MG63 (cell line): ENCODE results near the gene IGFLR1. TPM values are rescaled to one million over a fixed set of nuclear protein-coding genes. Genes with fewer than 3 reads are reported as not detected.

ENCODE experiments used
- DNase-seq: peaks from one replicate; pipeline ENCODE4 v3.0.0-alpha.2; 2020
- H3K27me3 ChIP-seq: fragments of 250-450 bp; sonication (Bioruptor Pico); 2 replicates; pipeline ENCODE4 v1.5.1; 2020; ENCODE audit warnings: mild to moderate bottlenecking, moderate library complexity
- H3K36me3 ChIP-seq: fragments of 250-450 bp; sonication (Bioruptor Pico); 2 replicates; pipeline ENCODE4 v1.5.1; 2020; ENCODE audit warnings: mild to moderate bottlenecking, moderate library complexity
- H3K4me3 ChIP-seq: fragments of 250-450 bp; sonication (Bioruptor Pico); 2 replicates; pipeline ENCODE4 v1.5.1; 2020; ENCODE audit warnings: mild to moderate bottlenecking, moderate library complexity
- H3K9me3 ChIP-seq: fragments of 250-450 bp; sonication (Bioruptor Pico); 2 replicates; pipeline ENCODE4 v1.5.1; 2020; ENCODE audit warnings: mild to moderate bottlenecking, moderate library complexity
- total RNA-seq: library from RNA; depleted of rRNA; stranded (reverse); fragments of >200 nt; shearing (Covaris generic); gene quantifications from 2 replicates; pipeline ENCODE4 v1.2.3, GENCODE V29; 2014; ENCODE audit warnings: low replicate concordance

The IGFLR1 gene
- total RNA-seq, 1 experiment from 2014 or later, result 2.4 TPM

DNA sequence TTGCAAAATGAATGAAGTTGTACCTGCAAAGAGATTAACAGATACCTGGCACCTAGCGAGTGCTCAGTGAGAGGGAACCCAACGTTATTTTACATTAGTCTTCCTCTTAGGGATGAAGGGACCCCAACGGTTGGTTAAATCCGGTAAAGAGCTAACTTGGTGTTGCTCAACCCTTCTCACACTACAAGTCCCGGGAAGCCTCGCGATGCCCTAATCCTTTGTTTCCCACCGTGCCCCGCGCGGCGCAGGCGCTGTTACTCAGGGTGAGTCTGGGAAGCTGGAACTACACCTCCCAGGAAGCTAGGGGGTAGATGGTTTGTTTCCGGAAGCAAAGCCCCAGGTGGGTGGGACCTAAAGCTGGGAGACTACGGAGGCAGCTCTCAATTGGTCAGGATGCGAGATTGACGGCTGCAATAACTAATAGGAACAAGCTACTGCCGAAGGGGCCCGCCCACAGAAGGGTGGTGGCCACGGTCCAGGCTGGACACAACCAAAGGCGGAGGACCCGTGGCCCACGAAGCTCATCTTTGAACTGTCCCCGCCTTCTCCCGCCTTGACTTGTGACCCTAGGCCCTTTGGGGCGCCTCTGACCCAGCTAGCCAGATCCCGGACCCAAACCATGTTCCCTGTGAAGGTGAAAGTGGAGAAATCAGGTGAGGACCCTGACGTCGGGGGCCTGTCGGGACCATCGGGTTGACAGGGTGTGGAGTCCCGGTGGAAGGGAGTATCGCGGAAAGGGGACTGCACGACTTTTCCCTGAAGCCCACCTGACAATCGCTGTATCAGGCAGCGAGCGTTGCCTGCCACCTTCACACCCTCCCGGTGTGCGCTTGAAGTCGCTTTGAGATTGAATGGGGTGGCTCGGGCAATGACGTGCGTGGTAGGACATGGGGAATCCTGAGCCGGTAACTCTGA, 6.1 kb upstream of the IGFLR1 start, which contains the start of gene LIN37:
LIN37 (plus strand) TSS at position 471 of the 915 bp plus-strand sequence; CDS start at position 620, 149 bp downstream.
- H3K36me3 ChIP-seq, result peaks cover 22% of the 10 kb centered on the region
- peak within 1 kb of the TSS; percentile 92 for H3K4me3 ChIP-seq
- H3K9me3 ChIP-seq, result no peaks in the 10 kb centered on the region
- DNase-seq, result peak; percentile 99
- H3K27me3 ChIP-seq, result no peaks in the 10 kb centered on the region

DNA sequence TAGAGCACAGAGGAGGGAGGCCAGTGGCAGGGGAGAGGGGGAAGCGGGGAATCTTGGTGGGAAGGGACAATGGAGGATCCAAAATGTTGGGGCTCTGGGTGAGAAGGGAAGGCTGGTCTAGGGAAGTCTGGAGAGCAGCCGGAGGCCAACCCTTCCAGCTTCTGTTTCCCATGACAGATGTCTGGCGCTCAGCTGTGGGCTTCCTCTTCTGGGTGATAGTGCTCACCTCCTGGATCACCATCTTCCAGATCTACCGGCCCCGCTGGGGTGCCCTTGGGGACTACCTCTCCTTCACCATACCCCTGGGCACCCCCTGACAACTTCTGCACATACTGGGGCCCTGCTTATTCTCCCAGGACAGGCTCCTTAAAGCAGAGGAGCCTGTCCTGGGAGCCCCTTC, 4.3 kb upstream of the IGFLR1 start:
- Histone ChIP-seq H3K27me3 (no peaks in the 10 kb centered on the region), H3K9me3 (no peaks in the 10 kb centered on the region), H3K4me3 (peak overlapping the region; percentile 87), H3K36me3 (peaks cover 9% of the 10 kb centered on the region; the same call in 1 of the 2 replicates)
- no peak for DNase-seq

DNA sequence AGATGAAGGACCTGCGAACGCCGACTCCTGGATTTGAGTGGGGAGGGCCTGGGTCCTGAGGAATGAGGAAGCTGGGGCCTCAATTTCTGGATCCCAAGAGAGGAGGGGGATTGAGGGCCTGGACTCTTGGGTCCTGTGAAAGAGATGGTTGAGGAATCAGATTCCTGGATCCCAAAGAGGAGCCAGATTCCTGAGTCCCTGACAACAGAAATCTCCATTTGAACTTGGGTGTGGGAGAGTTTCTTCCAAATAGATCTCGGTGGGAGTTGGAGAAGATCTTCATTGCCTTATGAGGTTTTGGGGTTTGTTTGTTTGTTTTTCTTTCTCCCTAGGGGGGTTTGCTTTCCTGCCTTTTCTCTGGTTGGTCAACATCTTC, 3.8 kb upstream of the IGFLR1 start:
- no peak for DNase-seq
- peaks cover 4% of the 10 kb centered on the region; the same call in 1 of the 2 replicates for H3K36me3 ChIP-seq
- H3K27me3 ChIP-seq, result no peaks in the 10 kb centered on the region
- H3K4me3 ChIP-seq, result peak overlapping the region; percentile 87
- H3K9me3 ChIP-seq, result no peaks in the 10 kb centered on the region

DNA sequence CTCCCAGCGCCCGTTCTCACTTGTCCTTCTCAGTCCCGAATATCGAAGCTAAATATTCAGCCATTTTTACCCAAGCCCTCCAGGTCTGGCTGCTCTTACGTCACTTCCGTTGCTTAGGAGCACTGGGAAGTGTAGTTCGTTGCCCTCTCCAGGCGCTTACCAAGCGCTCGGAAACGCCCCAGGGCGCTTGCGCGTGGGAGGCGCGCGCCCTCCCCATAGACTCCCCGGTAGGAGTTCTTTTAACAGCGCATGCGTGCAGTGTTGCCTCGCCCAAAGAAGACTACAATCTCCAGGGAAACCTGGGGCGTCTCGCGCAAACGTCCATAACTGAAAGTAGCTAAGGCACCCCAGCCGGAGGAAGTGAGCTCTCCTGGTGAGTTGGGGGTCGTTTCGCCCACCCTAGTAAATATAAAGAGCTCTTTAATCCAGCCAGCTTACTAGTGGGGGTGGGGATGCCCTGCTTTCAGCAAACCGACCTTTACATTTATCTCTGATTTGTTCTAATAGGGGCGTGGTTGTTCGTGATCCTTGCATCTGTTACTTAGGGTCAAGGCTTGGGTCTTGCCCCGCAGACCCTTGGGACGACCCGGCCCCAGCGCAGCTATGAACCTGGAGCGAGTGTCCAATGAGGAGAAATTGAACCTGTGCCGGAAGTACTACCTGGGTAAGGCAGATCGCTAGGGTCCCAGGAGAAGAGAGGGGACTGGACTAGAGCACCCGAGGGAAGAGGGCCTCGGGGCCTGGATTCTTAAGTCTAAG, 3.3 kb upstream of the IGFLR1 start, which contains the start of the genes PSENEN and U2AF1L4:
PSENEN (plus strand) TSS at position 324 of the 759 bp plus-strand sequence; CDS start at position 604, 280 bp downstream.
U2AF1L4 (minus strand) TSS at position 91 of the 759 bp plus-strand sequence; CDS start at position 64, 27 bp downstream.
- Histone ChIP-seq H3K36me3 (peaks cover 3% of the 10 kb centered on the region; the same call in 1 of the 2 replicates), H3K4me3 (peak within 1 kb of the TSS; percentile 87), H3K9me3 (no peaks in the 10 kb centered on the region), H3K27me3 (no peaks in the 10 kb centered on the region)
- DNase-seq, result peak; percentile 98

DNA sequence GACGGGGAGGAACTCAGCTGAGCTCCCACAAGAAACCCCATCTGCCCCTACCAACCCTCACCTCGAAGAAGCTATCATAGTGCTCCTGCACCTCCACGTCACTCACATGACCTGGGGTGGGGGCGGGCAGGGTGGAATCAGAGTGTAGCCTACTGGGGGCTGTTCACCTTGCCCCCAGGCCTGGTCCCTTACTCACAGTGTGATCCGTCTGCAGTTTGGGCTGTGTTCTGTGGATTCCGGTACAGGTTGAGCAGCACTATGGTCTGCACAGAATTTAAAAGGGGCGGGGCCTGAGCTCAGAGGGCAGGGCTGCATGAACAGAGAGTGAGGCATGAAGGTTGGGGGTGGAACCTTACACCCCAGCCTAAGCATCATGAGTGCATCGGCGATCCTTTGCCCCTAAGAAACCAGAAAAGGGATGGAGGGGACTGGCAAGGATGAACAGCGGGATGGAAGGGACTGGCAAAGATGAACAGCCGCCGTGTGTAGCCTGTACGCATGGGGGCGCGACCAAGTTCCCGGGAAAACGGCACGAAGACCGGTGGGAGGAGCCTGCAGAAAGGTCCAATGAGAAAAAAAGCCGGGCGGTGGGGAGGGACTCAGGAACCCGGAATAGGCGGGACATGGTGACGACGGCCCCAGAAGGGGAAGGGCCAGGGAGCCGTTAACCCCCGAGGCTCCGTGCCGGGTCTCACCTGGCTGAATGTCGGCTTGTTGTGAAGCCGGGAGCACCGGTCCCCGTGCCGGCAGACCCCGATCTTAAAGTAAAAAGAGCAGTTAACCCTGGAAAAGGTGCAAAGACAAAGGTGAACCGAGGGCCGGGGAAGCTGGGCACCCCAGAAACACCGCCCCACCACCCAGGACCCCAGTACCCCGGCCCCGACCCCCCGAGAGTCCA, 2.4 kb upstream of the IGFLR1 start:
- Histone ChIP-seq H3K36me3 (peaks cover 3% of the 10 kb centered on the region; the same call in 1 of the 2 replicates), H3K27me3 (no peaks in the 10 kb centered on the region), H3K4me3 (peak overlapping the region; percentile 87), H3K9me3 (no peaks in the 10 kb centered on the region)
- DNase-seq, result peak; percentile 96

DNA sequence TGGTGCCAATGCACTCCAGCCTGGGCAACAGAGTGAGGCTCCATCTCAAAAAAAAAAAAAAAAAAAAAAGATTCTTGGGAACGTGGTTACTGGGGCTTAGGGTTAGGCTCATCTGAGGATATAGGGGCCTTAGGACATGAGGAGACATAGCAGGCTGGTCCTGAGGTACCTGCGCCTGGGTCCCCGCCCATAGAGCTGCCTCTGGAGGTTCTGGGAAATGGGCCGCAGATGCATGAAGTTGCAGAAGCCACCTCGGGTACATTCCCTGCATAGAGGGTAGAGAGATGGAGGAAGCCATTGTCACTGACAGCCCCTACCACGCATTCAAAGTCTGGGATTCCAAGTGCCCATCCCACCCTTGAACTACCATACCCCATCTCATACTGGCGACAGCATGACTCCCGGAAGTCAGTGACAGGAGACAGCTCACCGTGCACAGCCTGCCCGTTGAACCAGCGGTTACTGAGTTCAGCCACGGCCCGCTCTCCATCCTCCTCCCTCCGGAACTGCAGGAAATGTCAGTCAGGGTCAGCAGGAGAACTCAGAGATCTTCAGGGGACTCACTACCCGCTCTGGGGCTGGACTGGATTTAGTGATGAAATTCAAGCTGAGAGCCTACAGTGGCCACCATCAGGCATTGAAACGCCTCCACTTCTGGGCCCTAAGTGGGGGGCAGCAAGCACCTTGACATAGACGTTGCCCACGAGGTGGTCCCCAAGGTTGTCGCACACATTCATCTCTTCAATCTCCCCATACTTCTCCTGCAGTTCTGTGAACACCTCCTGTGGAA, 1.6 kb upstream of the IGFLR1 start:
- no peak for DNase-seq
- Histone ChIP-seq H3K4me3 (peak overlapping the region; percentile 87), H3K36me3 (peaks cover 7% of the 10 kb centered on the region), H3K27me3 (no peaks in the 10 kb centered on the region), H3K9me3 (no peaks in the 10 kb centered on the region)

DNA sequence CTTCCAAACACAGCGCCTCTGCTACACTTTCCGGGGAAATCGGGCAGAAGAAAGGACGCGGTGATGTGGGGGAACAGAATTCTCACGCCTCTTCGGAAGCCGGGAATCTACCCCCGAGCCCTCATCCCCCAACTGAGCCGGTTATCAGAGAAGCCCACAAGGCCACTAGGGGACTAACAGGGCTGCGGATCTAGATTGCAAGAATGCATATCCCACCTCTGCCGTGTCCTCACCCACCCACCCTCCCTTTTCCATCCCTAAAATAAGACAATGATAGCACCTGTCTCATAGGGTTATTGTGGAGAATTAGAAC, 1.1 kb downstream of the IGFLR1 start:
- peaks cover 34% of the 10 kb centered on the region for H3K36me3 ChIP-seq
- H3K9me3 ChIP-seq, result no peaks in the 10 kb centered on the region
- H3K27me3 ChIP-seq, result no peaks in the 10 kb centered on the region
- DNase-seq, result no peak
- H3K4me3 ChIP-seq, result peak overlapping the region; percentile 62

DNA sequence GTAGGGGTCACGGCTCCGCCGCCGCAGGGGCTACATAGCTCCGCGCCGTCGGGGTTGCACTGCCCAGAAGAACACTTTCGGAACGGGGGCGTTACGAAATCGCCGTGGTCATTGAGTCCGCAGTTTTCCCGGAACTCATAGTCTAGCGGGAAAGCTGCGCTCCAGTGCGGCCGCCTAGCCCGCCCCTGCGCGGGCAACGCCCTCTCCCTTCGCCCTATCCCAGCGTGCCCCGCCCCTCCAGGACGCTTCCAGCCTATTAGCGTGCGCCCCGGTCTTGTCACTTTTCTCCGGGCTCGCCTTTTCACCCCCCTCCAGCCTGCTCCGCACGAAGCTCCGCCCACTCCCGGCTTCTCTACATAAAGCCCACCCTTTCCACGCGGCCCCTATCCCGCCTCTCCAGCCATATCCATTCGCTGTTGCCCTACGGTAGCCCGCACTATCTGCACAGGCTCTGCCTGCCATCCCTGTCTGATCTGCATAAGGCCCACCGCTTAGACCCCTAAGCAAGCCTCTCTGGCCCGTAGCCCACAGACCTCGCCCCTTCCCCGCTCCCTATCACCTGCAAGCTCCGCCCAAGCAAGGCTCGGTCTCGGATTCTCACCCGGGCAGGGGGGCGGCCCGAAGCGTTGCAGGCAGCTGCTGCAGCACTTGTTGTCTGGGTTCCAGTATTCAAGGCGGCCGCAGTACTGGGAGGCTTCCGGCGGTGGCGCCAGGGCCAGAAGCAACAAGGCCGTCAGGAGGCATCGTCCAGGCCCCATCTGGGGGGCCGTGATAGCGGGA, 1.6 kb downstream of the IGFLR1 start:
- no peaks in the 10 kb centered on the region for H3K9me3 ChIP-seq
- H3K4me3 ChIP-seq, result peak overlapping the region; percentile 62
- peaks cover 40% of the 10 kb centered on the region for H3K36me3 ChIP-seq
- H3K27me3 ChIP-seq, result no peaks in the 10 kb centered on the region
- DNase-seq, result peak; percentile 99

DNA sequence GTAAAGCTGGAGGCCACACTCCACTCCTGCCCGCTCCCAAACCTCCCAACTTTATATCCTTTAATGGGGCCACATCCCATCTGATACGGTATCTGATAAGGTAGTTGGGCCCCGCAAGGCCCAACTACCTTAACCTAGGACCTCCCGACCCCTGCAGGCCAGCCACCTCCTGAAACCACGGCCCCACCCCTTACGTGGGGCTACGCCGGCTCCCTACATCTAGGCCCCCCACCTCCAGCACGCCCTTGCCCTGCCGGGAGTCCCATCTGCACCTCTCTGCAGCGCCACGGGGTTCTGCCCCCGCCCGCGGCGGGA, 2.2 kb downstream of the IGFLR1 start:
- DNase-seq, result no peak
- H3K4me3 ChIP-seq, result peak overlapping the region; percentile 62
- no peaks in the 10 kb centered on the region for H3K9me3 ChIP-seq
- peaks cover 41% of the 10 kb centered on the region for H3K36me3 ChIP-seq
- no peaks in the 10 kb centered on the region for H3K27me3 ChIP-seq

DNA sequence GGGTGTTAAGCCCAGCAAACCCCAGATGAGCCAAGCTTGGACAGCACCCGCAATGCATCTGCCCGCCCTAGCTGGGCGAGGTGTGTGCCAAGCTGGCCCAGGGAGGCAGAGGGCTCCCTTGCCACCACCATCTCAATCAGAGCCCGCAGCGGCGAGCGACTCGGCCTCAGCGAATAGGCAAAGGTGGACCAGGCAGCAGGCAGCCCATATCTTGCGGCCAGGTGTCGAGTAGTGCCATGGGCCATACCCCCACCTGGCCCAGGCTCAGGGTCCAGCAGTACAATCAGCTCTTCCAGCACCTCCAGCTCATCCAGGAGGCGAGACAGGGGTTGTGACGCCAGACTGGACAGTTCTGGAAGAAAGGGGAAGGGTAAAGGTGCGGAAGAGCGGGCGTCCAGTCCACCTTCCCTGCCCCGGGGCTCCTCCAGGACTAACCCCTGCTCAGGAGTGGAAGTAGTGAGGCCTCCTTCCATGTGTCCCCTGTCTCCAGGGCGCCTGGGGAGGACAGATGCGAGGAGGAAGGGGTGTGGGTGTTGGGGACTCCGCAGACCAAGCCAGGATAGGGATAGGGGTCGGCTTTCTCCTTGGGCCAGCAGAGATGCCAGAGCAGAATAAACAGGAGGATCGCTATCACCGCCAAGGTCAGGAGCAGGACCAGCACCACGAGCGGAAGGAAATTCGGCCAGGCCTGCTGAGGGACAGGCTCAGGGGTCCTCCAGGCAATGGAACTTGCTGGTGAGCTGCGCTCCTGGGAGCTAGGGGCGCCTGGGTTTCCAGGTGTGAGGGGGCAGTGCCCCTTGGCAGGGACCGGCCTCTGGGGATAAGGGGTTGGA, 2.8 kb downstream of the IGFLR1 start:
- Histone ChIP-seq H3K9me3 (no peaks in the 10 kb centered on the region), H3K36me3 (peaks cover 45% of the 10 kb centered on the region), H3K4me3 (peak overlapping the region; percentile 62), H3K27me3 (no peaks in the 10 kb centered on the region)
- DNase-seq, result no peak

DNA sequence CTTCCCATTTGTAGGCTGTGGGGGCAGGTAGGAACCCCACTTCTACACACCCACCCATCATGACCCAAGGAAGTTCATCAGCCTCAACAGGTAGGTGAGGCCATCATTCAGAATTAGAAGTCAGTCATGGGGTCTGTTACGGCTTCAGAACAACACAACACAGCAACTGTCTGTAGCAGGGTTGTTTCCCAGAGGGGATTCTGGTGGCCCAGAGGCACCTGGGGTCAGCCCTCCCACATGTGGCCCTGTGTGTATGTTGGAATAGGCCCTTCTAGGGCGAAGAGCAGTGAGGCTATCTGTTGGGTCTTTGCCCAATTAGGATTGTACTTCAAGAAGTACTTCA, 3.4 kb downstream of the IGFLR1 start:
- H3K36me3 ChIP-seq, result peaks cover 49% of the 10 kb centered on the region
- H3K27me3 ChIP-seq, result no peaks in the 10 kb centered on the region
- no peaks in the 10 kb centered on the region for H3K9me3 ChIP-seq
- no peak for DNase-seq
- H3K4me3 ChIP-seq, result no peak overlapping the region

DNA sequence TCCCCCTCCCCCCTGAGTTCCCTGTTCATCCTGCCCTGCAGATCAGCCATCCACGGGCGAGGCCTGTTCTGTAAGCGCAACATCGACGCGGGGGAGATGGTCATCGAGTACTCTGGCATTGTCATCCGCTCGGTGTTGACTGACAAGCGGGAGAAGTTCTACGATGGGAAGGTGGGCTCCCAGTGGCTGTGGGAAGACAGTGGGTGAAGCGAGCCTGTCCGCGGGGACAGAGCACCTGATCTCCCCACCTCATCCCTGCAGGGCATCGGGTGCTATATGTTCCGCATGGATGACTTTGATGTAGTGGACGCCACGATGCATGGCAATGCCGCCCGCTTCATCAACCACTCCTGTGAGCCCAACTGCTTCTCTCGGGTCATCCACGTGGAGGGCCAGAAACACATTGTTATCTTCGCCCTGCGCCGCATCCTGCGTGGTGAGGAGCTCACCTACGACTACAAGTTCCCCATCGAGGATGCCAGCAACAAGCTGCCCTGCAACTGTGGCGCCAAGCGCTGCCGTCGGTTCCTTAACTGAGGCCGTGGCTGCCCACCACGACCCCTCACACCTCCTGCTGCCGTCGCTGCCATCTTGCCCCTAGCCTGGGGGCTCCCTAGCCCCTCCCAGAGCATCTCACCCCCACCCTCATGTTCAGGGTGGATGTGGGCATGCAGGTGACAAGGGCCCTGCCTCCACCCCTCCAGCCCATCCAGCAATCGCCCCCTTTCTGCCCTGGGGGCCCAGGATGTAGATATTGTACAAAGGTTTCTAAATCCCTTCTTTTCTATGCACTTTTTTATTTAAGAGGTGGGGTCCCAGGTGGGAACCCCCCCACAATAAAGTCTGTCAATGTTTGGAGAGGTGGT, 4.0 kb downstream of the IGFLR1 start:
- no peak for DNase-seq
- Histone ChIP-seq H3K4me3 (no peak overlapping the region), H3K27me3 (no peaks in the 10 kb centered on the region), H3K36me3 (peaks cover 53% of the 10 kb centered on the region), H3K9me3 (no peaks in the 10 kb centered on the region)

DNA sequence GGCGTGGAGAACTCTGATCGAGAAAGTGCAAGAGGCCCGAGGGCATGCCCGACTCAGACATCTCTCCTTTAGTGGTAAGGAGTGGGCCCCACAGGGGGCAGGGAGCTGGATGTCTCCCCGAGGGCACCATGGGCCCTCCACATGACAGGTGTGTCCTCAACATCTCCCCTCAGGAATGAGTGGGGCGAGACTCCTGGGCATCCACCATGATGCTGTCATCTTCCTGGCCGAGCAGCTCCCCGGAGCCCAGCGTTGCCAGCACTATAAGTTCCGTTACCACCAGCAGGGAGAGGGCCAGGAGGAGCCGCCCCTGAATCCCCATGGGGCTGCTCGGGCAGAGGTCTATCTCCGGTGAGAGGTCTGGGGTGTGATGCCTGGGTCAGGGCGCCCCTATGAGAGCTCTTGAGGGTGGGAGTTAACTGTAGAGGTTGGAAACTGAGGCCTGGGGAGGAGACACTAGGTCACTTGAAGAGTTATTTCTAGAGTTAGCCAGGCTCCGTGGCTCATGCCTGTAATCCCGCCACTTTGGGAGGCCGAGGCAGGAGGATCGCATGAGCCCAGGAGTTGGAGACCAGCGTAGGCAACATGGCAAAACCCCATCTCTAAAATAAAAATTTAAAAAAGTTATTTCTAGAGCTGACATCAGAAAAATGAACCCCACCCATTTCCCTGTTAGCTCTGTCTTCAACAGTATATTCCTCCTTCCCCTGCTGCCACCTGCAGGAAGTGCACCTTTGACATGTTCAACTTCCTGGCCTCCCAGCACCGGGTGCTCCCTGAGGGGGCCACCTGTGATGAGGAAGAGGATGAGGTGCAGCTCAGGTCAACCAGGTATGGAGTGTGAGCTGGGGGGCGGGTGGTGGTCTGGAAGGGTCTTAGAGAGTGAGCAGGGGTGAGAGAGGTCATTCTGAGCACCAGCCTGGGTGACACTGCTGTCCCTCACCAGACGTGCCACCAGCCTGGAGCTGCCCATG, 5.1 kb downstream of the IGFLR1 start:
- H3K36me3 ChIP-seq, result peaks cover 61% of the 10 kb centered on the region
- H3K4me3 ChIP-seq, result no peak overlapping the region
- DNase-seq, result no peak
- no peaks in the 10 kb centered on the region for H3K27me3 ChIP-seq
- no peaks in the 10 kb centered on the region for H3K9me3 ChIP-seq
